Measurements from ENCODE around the gene CAMK2B.

The CAMK2B gene

DNA sequence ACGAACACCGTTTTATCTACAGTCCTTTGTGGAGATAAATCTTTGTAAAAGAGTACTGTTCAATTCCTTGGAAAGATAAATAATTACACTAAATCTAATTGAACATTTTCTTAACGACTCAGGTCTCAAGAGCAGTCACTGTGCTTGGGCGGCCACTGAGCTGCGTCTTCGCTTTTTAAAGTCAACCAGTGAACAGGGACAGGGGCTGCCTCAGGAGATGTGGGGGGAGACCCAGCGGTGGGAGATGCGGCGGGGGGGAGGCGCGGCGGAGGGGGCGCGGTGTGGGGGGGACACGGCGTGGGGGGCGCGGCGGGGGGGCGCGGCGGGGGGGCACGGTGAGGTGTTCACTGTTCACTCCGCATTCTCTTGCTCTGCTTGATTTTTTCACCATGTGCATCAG lies 39.8 kb downstream of the CAMK2B start:
- DNase-seq = no peak

DNA sequence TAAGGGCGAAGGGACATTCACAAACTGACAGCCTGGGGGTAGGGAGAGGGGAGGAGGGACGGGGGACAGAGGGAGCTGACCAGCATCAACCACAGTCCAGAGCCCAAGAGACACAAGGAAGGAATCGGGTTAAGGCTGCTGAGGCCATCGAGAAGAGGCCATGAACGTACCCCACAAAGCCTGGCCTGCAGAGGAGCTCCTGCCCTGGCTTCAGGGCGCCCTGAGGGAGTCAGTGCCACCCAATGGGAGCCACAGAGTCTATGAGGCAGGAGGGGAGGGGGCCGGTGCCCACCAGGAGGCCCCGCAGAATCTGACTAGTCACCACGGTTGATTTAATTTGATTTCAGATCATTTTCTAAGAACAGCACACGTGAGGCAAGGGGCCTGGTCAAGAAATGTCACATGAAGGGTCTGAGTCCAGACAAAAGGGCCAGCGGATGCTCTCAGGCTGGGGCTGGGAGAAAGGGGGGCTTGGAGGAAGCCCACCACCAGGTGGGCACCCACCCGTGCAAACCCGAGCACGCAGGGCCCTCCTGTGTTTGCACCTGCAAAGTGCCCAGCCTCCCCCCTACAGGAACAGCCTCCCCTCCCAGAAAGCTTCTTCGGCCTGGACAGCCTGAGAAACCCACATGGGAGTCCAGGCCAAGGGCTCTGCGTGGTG lies 40.4 kb downstream of the CAMK2B start:
- no peak for DNase-seq

DNA sequence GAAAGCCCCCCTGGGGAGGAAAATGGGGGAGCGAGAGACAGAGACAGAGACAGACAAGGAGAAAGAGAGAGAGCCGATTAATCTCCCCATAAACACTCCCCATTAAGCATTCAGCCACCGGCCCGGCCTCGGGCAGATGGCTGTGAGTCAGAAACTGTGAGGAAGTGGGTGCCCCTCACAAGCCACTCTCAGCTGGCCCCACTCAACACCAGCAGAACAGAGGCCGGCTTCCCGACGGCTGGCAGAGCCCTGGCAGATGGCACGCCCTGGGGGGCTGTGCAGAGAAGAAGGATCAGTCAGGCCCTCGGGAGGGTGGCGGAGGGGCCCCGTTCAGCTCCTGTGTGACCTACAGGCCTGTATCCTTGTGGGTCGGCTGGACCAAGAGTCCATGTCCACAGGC lies 41.2 kb downstream of the CAMK2B start:
- DNase-seq = no peak

DNA sequence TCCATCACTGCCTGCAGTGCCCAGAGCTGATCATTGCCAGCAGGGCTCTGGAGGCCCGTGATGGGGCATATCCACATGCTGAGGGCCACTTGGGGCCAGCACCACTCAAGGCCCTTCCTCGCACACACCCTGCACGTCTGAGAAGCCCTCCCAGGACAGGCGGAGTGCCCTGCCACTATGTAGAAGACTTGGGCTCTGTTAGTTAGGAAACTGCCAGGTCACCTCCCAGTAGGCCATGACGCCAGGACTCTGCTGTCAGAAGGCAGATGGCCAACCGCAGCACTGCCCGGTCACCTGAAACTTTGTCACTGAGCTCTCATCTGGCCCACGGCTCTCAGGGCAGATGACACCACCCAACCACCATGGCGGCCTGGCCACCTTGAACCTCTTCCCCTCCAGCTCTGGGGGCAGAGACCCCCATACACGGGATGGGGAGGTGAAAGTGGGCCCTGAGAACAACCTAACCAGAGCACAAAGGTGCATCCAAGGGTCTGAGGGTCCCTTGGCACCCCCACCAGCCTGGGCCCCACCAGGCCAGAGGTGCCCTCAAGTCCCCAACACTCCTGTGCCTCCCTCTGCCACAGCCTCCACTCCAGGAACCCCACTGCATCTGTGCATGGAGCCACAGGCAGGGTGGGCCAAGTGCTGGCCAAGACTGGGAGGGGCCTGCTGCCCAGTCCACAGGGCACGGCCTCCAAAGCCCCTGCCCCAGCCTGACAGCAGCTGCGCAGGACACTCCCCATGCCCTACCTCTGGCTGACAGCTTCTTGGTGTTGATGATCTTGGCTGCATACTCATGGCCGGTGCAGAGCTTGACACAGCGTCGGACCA lies 41.8 kb downstream of the CAMK2B start:
- no peak for DNase-seq

DNA sequence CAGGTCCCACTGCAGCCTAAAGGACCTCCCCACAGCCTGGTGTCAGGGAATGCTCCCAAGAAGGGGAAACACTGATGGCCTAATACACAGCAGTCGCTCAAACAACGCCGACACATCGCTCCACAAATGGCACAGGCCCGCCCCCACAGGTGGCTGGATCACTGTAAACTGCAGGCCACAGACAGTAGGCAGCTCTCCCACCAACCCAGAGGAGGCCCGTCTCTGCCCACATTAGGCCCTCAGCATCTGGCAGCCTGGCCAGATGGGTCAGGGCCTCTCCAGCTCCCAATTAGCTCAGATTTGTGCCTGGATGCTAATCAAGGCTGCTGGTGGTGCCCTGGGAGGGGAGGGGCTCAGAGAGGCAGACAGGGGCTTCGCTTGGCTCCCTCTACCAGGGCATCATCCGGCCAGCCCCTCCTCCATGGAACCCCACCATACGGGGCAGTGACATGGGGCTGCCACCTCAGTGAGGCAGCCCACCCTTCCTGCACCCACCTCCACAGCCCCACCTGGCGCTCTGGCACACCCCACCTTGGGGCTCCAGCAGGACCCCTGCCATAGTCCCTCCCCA lies 42.7 kb downstream of the CAMK2B start:
- no peak for DNase-seq

DNA sequence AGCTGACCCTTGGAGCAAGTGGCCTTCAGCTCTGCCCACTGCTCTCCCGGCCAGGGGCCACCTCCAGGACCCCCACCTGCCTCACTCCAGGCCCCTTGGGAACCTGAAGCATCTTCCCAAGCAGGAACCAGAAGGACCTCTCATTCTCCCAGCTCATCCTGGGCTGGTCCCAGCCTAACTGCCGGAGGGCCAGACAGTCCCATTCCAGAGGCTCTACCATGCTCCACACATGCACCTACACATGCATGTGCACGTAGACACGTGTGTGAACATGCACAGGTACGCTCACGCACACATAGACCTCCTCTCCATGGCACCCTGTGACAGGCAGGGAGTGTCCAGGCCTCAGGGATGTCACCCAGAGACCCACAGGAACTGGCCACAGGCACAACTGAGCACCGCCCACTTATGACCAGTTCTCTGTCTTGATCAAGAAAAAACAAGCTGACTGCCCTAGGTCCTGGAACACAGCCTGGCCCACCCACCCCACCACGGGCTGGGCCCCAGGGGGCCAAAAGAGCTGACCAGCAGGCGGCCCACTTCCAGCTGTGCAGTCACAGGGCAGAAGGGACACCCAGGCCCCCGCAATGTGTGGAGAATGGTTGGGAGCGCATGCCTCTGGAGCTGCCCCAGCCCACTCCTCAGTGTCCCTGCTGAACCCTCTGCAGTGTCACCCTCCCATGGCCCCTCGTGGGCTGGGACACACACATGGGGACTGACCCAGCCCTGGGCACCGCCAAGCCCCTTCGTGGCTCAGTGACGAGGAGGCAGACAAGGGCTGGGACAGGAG lies 43.4 kb downstream of the CAMK2B start:
- no peak for DNase-seq

DNA sequence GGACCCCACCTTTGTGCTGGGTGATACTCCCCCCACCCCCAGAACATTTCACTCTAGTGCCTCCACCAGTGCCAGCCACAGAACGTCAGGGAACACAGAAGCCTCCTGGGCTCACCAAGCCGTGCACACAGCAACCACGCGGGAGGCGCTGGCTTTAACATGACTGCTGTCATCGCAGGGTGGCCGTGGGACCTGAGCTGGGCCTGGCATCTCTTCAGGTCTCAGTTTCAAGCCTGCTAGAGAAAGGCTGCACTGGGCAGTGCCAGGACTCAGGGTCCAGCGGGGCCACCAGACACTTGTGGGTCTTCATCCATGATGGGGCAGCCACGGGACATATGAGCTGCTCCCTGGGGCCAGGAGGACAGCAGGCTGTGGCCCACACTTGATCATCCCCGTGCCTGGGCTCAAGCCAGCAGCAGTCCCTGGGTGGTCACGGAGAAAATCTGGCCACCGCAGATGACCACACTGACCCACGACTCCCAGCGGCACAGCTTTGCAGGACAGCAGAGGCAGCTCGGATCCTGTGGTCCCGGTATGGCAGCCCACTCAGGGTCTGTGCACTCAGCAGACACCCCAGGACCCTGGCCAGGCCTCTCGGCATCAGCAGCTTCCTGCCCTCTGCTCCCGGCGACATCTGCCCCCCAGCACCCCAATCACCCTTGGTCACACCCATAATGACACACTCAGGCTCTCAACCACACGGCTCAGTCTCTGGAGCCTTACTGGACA lies 44.2 kb downstream of the CAMK2B start:
- no peak for DNase-seq

DNA sequence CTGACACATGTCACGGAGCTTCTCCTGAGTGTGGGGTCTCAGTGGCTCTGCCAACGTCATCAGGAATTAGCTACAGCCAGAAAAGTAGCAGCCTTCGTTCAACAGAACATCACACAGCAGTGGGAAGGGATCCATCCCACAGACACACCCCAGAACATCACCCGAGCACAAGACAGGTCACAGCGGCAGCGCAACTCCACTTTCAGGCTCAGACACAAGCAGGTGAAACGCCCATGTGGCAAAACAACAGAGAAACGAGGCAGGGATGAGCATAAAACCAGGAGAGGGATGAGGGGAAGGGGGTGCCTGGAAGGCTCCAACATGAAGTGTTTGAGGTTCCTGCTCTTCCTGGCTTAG lies 44.8 kb downstream of the CAMK2B start:
- DNase-seq = no peak

DNA sequence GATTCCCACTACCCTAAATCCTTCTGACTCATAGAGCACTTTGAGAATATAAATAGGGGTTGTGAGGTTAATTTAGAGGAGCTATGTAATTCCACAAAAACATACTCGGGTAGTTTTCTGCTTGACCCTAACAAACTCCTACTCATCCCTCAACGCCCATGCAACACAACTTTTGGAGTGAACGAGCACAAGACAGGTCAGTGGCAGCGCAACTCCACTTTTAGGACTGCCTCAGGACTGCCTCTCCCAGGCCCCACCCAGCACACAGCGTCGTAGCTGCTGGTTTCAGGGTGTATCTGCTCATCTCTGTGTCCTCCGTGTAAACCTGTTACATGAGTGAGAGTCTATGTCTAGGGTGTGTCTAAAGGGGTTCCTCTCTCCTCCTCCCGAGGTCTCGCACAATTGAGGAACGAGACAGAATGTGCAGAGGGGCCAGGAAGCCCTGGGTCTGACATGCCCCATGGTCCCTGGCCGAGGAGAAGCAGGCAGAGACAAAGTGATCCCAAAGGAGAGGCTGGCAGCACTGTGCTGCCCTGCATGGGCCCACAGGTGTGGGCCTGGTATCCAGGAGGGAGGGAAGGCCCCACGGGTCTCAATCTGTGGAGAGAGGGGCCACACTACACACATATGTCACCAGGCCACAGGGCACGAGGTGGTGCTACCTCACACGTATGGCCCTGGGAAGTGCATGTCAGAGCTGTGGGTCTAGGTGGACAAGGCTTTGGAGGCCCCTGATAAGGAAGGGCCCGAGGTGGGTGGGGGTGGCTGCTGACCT lies 45.5 kb downstream of the CAMK2B start:
- no peak for DNase-seq

DNA sequence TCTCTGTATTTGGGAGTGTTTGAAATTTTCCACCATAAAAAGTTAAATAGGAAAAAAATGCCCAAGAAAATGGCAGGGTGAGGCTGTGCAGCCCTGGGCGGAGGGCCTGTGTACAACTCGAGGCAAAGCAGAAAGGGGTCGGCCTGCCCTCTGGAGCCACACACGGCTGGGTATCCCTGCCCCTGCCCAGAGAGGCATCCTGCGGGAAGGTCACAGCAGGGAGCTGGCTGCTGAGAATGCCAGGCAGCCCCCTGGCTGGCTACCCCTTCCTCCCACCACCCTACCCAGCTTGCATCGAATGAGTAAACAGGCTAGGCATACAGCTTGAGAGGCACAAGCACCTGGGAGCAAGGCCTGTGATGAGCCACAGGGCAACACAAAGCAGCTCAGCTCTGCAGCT lies 46.1 kb downstream of the CAMK2B start:
- no peak for DNase-seq

DNA sequence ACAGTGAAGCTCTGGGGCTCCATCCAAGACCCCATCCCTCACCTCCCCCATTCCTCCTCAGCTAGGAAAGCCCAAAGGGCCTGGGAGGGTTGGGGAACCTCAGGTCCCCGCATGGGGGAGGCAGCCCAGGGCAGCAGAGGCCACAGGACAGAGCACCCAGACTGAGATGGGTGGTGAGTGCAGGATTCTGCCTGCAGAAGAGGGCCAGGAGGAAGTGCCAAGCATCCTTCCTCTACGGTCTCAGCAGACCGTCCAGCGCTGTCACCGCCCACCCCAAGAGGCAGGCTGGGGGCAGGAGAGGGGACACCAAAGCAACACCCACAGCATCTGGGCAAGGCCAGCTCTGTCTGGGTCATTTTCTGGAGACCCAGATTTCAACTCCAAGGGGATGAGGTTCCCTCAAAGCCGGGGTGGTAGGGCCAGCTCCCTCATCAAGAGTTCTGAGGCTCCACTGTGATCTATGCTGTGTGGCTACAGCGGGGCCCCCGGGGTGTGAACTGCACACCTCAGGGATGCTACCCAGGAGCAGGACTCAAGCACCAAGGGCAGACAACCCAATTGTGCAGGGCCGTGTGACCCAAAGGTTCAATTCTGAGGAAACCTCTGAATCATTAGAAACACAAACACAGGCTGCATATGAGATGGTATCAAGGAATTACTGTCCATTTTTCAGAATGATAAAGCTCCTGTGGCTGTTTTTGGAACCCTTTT lies 46.8 kb downstream of the CAMK2B start:
- no peak for DNase-seq

DNA sequence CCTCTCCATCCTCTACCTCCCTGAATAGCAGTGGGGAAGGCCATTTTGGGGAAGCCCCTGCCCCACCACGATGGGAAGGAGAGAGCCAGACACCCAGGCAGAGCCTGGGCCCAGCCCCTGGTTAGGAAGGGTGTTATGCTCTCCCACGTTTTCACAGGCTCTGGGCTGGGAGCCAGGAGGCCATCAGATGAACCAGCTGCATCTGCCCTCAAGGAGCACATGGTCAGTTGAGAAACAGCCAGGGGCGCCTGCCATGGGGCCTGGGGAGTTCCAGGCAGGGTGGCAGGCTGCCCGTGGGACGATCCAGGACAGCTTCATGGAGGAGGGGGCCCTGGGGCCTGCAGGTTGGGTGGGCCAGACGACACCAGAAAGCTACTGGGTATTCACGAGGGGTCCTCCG lies 47.5 kb downstream of the CAMK2B start:
- no peak for DNase-seq

DNA sequence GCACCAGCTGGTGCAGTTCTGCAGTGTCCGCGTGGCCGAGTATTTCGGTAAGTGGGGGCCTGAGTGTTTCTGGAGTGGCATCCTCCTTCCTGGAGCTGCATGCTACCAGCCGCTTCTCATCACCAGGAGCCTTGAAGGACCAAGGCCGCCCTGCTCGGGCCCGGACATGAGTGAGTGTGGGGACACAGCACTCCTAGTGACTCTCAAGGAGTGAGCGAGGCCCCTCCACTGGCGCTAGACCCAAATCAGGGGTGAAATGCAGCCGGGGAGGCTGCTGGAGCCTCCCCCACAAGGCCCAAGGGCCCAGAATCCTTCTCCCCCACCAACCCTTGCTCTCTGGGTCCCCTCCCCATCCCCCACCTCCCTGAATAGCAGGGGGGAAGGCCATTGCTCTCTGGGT lies 48.0 kb downstream of the CAMK2B start:
- DNase-seq = no peak

DNA sequence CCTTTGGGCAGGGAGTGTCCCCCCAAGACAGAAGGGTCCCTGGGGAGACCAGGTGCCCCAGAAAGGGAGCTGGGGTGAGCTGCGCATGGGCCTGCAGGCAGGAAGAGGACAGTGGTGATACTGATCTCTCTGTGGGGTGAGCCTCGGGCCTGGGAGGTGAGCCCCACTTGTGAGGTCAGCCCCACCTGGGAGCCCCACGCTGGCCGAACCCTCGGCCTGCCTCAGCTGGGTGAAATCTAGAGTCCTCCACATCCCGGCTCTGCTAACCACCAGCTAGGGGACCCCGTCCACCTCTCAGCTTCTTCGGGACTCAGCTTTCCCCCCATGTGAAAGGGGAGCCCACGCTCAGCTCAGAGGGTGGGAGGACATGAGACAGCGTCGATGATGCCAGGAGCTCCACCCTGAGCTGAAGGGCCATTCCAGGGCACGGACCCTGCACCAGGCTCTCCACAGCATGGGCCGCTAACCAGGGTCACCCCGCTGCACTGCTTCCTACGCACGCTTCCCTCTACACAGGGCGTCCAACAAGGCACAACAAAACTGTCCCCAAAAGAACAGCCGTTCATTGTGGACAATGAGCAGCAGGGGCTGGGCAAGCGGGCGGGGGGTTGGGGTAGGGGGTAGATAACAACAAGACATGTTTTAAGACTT lies 48.7 kb downstream of the CAMK2B start:
- DNase-seq = no peak

DNA sequence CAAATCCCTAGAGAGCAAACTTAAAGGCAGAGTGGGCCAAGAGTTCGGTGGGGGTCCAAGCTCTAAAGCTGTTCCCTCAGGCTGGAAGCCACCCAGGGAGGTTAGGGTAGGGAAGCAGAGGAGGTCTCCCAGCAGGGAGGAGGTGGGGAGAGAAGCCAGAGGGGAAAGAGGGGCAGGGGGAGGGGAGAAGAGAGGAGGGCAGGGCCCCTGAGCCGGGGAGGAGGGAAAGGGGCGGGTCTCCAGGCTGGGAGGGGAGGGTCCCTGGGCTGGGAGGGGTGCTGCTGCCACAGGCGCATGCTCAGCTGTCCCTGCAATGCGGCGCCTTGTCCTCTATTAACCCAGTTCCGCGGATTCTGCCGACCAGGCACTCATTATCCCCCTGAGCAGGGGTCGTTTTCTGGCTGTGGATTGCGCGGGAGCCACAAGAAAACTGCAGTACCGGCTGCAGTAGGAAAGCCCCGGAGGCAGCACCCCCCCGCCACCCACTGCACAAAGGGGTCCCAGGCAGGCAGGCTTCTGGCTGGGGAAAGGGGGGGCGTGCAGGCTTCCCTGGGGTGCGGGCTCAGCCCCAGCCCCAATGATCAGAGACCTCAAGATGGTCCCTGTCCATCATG lies 49.3 kb downstream of the CAMK2B start:
- no peak for DNase-seq

DNA sequence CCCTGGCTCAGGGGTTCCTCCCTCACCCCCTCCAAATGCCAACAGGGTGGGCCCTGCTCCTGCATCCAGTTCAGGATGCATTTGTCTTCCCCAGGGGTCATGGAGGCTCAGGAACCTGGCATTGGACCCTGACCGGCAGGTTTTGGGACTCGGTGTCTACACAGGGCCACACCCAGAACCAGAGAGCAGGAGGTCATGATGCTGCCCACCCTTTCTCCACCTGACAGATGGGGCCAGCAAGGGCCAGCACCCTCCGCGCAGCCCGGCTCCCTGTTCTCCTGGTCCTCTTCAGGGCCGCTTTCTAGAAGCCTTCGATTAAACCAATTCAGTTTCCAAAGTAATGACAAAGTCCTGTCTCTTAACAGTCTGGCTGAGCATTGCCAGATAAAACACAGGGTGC lies 50.2 kb downstream of the CAMK2B start:
- DNase-seq = no peak

DNA sequence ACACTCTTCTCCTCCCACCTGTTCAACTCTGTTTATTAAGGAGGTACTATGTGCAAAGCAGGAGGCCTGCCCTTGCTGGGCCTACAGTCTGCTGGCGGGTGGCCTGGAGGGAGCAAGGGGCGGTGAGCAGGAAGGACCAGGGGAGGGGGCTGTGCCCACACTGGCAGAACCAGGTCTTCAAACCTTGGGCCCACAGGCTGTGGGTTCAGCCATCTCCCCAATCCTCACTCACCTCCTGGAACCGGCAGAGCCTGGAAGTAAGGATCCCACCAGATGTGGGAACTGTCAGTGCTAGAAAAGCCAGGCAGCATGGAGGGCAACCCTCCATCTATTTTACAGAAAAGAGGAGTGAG lies 50.8 kb downstream of the CAMK2B start:
- DNase-seq = no peak

DNA sequence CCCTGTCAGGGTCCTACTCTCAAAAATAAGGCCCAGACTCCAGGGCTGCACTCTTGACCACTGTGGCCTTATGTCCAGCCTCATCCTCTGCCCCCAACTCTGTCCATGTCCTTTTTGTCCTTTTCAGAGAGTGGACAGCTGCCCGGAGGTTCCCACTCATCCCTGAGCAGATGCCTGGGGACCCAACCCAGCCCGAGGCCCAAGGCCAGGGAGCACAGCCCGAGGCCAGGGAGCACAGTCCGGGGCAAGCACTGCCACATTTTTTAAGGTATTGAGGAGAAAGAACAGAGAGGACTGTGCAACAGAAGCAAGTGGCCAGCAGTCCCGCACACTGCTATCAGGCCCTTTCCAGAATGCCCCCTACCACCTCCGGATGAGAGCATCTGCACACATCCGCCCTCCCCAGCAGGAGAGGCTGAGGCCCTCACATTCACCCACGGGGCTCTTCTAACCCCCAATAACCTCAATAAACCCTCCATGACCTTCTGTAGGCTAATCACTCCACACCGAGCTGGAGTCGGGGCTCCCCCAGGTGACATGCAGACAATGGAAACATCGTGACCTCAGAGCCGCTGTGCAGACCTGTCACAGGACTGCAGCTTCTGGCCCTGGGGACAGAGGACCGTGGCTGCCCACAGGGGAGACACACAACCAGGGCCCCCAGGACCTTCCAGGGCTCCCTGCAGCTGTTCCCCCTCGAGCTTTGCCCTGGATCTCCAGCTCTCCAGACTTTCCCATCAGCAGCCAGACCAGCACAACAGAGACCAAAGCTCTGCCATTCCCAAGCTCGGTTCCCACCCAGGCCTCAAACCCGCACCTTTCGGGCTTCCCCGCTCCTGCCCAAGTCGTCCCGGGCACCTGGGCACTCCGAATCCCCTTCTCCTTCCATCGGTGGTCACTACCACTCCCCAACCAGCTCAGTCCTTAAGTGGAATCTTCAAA lies 51.4 kb downstream of the CAMK2B start:
- DNase-seq = no peak

DNA sequence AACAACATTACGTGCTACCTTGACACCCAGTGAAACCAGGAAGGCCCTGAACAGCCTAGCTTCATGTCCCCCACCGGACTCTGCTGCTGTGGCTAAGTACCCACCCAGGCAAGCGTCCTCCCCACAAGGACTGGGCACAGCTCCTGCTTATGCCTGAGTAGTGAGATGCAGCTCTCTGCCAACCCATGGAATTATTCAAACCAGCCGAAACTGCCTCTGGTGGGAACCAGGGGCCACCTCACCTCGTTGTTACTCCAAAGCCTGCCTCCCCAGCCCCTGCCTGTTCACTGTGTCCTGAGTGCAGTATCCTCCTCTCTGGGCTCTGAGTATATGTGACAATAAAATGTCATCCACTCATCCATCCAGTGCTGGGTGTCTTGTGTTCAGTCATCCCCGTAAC lies 52.4 kb downstream of the CAMK2B start:
- no peak for DNase-seq
